Measurements from ENCODE around the gene BEST1.
"Not testable (repeated sequence)": the region's sequence is repeated elsewhere in the genome, so short reads cannot be mapped to it uniquely, and the experiment has no call there.

The BEST1 gene

DNA sequence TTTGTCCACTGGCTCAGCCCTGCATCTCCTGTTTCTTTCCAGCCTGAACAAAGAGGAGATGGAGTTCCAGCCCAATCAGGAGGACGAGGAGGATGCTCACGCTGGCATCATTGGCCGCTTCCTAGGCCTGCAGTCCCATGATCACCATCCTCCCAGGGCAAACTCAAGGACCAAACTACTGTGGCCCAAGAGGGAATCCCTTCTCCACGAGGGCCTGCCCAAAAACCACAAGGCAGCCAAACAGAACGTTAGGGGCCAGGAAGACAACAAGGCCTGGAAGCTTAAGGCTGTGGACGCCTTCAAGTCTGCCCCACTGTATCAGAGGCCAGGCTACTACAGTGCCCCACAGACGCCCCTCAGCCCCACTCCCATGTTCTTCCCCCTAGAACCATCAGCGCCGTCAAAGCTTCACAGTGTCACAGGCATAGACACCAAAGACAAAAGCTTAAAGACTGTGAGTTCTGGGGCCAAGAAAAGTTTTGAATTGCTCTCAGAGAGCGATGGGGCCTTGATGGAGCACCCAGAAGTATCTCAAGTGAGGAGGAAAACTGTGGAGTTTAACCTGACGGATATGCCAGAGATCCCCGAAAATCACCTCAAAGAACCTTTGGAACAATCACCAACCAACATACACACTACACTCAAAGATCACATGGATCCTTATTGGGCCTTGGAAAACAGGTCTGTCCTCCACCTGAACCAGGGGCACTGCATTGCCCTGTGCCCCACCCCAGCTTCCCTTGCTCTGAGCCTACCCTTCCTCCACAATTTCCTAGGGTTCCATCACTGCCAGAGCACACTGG lies 12.3 kb downstream of the BEST1 start:
- TF ChIP-seq POLR2AphosphoS5 (IDR thresholded peaks at IDR 0.05; ENCODE audit: low read depth, low read length) (no peak), POLR2A (IDR thresholded peaks at IDR 0.05; ENCODE audit: low read depth, low read length) (no peak; the same call in 1 of the 2 replicates), TAF1 (IDR thresholded peaks at IDR 0.05; ENCODE audit: borderline replicate concordance, low read depth, low read length) (no peak)
- FAIRE-seq: no peak
- DNase-seq (ENCODE audit: insufficient read length): no peak

DNA sequence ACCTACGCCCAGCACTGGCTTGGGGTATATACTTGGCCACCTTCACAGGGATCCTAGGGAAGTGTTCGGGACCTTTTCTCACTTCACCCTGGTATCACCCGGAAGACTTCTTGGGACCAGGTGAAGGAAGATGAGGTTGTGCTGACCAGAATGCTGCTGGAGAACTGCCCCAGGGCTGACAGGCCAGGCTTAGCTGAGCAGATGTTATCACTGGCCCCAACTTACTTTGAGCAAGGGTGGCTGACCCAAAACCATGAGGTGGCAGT lies 12.8 kb downstream of the BEST1 start:
- DNase-seq (ENCODE audit: insufficient read length) (no peak), FAIRE-seq (no peak)
- TF ChIP-seq TAF1 (IDR thresholded peaks at IDR 0.05; ENCODE audit: borderline replicate concordance, low read depth, low read length) (no peak), POLR2A (IDR thresholded peaks at IDR 0.05; ENCODE audit: low read depth, low read length) (no peak; the same call in 1 of the 2 replicates)

DNA sequence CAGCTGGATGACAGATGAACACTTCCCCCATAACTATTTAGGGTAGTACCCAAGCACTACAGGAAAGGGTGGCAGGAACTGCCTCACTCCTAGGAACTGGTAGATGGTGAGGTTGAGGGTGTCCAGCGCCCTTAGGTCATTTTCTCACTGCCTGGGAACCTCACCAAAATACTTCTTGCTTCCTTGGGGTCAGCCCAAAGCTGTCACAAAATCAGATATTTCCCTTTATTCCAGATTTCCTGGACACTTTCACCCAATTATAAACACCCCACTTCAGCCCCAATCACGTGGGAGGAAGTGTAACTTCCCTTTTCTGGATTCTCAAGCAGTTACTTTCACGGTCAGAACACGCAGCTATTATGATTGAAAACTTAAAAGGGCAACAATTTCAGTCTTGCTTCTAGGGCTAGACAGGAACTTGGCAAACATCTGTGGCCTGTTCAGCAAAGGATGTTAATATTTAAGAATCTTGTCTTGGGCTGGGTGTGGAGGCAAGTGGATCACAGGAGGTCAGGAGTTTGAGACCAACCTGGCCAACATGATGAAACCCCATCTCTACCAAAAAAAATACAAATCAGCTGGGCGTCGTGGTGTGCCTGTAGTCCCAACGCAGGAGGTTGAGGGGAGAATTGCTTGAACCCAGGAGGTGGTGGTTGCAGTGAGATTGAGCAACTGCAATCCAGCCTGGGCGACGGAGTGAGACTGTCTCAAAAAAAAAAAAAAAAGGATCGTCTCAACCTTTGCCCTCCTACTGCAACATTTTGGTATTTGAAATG lies 13.3 kb downstream of the BEST1 start:
- TF ChIP-seq POLR2AphosphoS5 (IDR thresholded peaks at IDR 0.05; ENCODE audit: low read depth, low read length) (peak; percentile 81), POLR2A (IDR thresholded peaks at IDR 0.05; ENCODE audit: low read depth, low read length) (peak; percentile 65; the same call in 1 of the 2 replicates), TAF1 (IDR thresholded peaks at IDR 0.05; ENCODE audit: borderline replicate concordance, low read depth, low read length) (no peak)
- FAIRE-seq: no peak
- no peak for DNase-seq (ENCODE audit: insufficient read length)

DNA sequence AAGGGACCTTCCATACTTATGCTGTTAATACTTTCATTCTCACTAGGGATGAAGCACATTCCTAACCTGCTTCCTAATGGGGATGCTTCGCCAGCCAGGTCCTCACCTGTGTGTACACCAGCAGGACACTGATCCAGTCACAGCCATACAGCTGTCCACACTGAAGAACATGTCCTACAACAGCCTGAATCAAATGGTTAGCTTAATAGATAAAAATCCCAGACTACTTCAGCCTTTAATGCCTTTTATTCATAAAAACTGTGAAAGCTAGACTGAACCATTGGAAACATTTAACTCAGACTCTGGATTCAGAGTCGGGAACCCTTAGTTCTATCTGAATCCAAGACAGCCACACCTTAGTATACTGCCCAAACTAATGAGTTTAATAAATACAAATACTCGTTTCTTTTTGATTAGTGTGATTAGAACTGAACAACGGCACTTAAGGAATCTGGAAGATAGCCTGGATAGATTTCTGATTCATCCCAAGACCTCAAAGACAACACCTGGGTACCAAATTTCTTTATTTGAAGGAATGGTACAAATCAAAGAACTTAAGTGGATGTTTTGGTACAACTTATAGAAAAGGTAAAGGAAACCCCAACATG lies 14.0 kb downstream of the BEST1 start:
- FAIRE-seq (no peak), DNase-seq (ENCODE audit: insufficient read length) (no peak)
- no peak; the same call in none of the 2 replicates for TF ChIP-seq POLR2AphosphoS5 (IDR thresholded peaks at IDR 0.05; ENCODE audit: low read depth, low read length)
- no peak for TF ChIP-seq POLR2A (IDR thresholded peaks at IDR 0.05; ENCODE audit: low read depth, low read length)
- no peak for TF ChIP-seq TAF1 (IDR thresholded peaks at IDR 0.05; ENCODE audit: borderline replicate concordance, low read depth, low read length)

DNA sequence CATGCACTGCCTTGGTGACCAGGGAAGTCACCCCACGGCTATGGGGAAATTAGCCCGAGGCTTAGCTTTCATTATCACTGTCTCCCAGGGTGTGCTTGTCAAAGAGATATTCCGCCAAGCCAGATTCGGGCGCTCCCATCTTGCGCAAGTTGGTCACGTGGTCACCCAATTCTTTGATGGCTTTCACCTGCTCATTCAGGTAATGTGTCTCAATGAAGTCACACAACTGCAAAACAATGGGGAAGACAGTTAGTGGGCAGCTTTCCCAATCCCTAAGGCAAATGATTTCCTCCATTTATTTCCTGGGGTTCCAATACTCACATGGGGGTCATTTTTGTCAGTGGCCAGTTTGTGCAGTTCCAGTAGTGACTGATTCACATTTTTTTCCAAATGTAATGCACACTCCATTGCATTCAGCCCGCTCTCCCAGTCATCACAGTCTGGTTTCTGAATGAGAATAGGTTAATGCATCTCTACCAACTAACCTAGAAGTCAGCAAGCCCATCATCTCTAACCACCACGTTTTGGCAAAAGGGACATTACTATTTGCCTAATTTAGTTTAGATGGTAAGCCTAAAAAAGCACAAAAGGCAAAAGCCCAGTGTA lies 14.6 kb downstream of the BEST1 start:
- FAIRE-seq: not testable (repeated sequence)

DNA sequence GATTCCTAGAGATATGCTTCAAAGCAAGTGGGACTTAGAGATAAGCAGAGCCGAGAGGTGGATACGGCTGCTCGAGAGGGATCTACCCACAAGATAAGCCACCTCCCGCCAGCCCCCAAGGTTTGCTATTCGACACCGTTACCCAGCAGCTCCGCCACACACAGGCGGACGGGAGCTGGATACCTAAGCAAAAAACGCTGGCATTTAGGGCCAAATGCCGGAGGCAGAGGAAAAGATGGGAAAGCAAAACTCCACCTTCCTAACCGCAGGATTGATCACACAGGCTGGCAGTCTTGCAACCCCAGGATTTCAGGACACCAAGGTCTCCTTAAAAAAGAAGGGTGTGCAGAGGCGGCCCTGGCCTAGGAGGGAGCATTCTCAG lies 16.6 kb downstream of the BEST1 start:
- TF ChIP-seq POLR2AphosphoS5 (IDR thresholded peaks at IDR 0.05; ENCODE audit: low read depth, low read length): peak; percentile 51; the same call in 1 of the 2 replicates
- no peak for TF ChIP-seq TAF1 (IDR thresholded peaks at IDR 0.05; ENCODE audit: borderline replicate concordance, low read depth, low read length)
- peak; percentile 14; the same call in 1 of the 2 replicates for TF ChIP-seq POLR2A (IDR thresholded peaks at IDR 0.05; ENCODE audit: low read depth, low read length)
- no peak for DNase-seq (ENCODE audit: insufficient read length)
- no peak for FAIRE-seq

More for the DNA sequence above, 14.6 kb downstream of the BEST1 start:
- not testable (repeated sequence) for DNase-seq (ENCODE audit: insufficient read length)

DNA sequence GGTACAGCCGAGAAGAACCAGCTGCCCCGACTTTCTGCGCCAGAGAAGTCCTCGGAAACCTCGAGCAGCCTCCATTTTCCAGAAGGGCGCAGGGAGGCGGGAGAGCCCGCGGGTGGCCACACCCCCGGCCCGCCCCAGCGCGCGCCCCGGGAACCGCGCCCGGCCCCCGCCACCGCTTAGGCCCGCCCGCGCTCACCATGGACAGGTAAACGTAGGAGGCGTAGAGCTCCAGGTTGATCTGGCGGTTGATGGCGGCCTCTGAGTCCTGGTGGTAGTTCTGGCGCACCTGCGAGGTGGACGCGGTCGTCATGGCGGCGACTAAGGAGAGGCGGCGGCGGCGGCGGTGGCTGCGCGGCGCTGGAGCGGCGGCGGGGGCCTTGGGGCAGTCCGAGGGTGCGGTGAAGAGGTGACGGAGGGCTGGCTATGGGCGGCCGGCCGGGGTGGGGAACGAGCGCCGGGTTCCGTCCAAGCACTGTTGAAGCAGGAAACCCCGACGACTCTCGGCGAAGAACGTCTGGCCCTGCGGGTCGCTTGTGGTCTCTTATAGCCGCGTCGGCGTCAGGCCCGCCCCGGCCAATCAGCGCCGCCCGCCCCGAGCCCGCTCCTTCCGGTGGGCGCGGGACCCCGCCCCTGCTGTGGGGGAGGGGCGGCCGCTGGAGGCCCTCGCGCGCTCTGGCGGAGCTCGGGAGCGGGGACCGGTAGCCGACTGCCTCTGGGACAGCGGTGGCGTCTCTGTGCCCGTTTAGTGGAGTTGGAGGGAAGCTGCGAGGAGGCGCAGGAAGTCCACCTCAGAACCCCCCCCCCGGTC lies 17.2 kb downstream of the BEST1 start, which contains the start of gene FTH1:
Gene FTH1 (minus strand): TSS at position 519 of the 808 bp plus-strand sequence. CDS start 209 bp downstream, at position 310.
- DNase-seq (ENCODE audit: insufficient read length): peak; percentile 79

DNA sequence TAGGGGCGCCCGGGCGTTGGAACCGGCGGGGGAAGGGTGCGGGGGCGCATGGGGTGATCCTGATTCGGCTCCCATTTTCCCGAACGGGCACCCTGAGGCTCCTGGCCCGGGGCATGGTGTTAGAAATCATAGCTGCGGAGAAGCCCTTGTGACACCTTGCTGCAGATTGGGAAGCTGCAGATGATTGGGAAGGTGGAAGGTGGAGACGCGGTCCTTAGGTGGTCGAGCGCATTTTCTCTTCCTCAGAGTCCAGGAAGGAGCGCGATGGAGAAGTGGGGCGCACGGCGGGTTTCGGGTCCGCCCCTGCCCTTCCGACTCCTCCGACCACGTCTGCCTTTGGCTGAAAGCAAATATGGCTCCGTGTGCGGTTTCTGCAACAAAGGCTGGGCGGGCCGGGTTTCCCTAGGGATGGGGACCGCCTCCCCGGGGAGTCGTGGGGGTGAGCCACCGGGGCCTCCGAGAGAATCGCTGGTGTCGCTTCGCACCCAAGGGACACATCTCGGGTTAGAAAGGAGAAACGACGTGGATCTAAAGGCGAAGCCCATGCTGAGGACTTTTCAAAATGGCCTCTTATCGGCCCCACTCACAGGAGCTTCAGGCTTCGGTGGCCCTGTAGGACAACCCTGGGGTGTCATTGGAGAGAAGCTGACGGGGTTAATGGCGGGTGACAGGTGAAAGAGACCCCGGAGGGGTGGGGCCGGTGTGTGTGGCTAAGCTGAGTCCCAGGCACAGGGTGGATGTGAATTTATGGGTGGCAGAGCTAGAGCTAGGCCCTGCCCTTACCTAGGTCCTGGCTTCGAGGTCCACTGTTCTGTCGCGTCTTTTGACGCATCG lies 18.0 kb downstream of the BEST1 start:
- DNase-seq (ENCODE audit: insufficient read length) (peak; percentile 54), FAIRE-seq (peak; percentile 56)
- no peak for TF ChIP-seq POLR2A (IDR thresholded peaks at IDR 0.05; ENCODE audit: low read depth, low read length)
- no peak for TF ChIP-seq TAF1 (IDR thresholded peaks at IDR 0.05; ENCODE audit: borderline replicate concordance, low read depth, low read length)
- no peak for TF ChIP-seq POLR2AphosphoS5 (IDR thresholded peaks at IDR 0.05; ENCODE audit: low read depth, low read length)

More for the DNA sequence above, 17.2 kb downstream of the BEST1 start, which contains the start of gene FTH1:
- FAIRE-seq: peak; percentile 38
- TF ChIP-seq TAF1 (IDR thresholded peaks at IDR 0.05; ENCODE audit: borderline replicate concordance, low read depth, low read length): peak; percentile 55; the same call in 1 of the 2 replicates
- peak; percentile 88 for TF ChIP-seq POLR2AphosphoS5 (IDR thresholded peaks at IDR 0.05; ENCODE audit: low read depth, low read length)
- TF ChIP-seq POLR2A (IDR thresholded peaks at IDR 0.05; ENCODE audit: low read depth, low read length): peak; percentile 86

DNA sequence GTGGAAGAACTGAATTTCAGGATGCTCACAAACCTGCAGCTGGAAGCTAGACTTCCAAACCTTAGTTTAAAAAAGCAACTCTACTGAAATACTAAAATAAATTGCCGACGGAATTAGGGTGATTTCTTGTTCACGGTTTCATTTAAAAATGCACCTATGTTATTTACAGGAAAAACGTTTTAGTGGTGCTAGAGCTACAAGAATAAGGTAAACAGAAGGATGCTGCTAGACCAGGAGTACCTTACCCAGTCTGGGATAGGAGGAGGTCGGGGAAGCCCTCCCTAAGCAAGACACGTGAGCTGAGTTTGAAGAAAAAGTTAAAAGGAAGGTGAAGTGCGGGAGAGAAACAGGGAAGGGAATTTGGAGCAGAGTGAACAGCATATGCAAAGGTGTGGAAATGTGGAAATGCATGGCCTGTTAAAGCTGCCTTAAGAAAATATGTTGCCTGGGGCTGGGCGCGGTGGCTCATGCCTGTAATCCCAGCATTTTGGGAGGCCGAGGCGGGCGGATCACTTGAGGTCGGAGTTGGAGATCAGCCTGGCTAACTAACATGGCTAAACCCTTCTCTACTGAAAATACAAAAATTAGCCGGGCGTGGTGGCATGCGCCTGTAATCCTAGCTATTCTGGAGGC lies 18.7 kb downstream of the BEST1 start:
- TF ChIP-seq TAF1 (IDR thresholded peaks at IDR 0.05; ENCODE audit: borderline replicate concordance, low read depth, low read length): no peak
- no peak for TF ChIP-seq POLR2A (IDR thresholded peaks at IDR 0.05; ENCODE audit: low read depth, low read length)
- no peak for TF ChIP-seq POLR2AphosphoS5 (IDR thresholded peaks at IDR 0.05; ENCODE audit: low read depth, low read length)
- DNase-seq (ENCODE audit: insufficient read length) (no peak), FAIRE-seq (no peak)

Measured in GM12892 (cell line).